GM12878 (cell line): ENCODE measurements around the gene KRT28. TPM values are rescaled to one million over a fixed set of nuclear protein-coding genes. Genes with fewer than 3 reads are reported as not detected.

Experiments used
- ATAC-seq: fragments of 200-7000 bp; cut with Tn5 transposase; 3 replicates; pipeline ENCODE4 v1.9.1; 2020; ENCODE audit warnings: mild to moderate bottlenecking, moderate library complexity
- Bru-seq: library from RNA; stranded (reverse); fragments of 400-500 nt; gene quantifications from one replicate; lab custom pipeline; 2021; lab: Mats Ljungman, UMichigan
- BruChase-seq, 2 experiments: library from RNA; stranded (reverse); fragments of 400-500 nt; gene quantifications; one replicate each; lab custom pipeline; 2021; lab: Mats Ljungman, UMichigan
- BruUV-seq: library from RNA; stranded (reverse); fragments of 400-500 nt; replicated peaks from 2 replicates; lab custom pipeline; 2021; lab: Mats Ljungman, UMichigan
- CTCF ChIA-PET: fragments of 300-600 bp; sonication (Branson Sonifier 250); formaldehyde crosslinking; extraction: SDS; loops from one replicate; lab custom pipeline; 2021; ENCODE audit warnings: inconsistent platforms; lab: Yijun Ruan, JAX
- POLR2A ChIA-PET: fragments of 350-600 bp; formaldehyde crosslinking; extraction: SDS; loops from one replicate; lab custom pipeline; 2021; ENCODE audit warnings: inconsistent platforms; lab: Charles Lee
- RAD21 ChIA-PET: fragments of 300-600 bp; sonication (Branson Sonifier 250); formaldehyde crosslinking; loops from one replicate; lab custom pipeline; 2023; ENCODE audit warnings: antibody characterized with exemption; ENCODE audit not compliant: unreplicated experiment; lab: Charles Lee
- SMC1A ChIA-PET: fragments of 300-600 bp; sonication (Branson Sonifier 250); formaldehyde crosslinking; loops from one replicate; lab custom pipeline; 2023; ENCODE audit not compliant: unreplicated experiment, uncharacterized antibody; lab: Charles Lee
- DNase-seq: peaks from one replicate; pipeline ENCODE4 v3.0.0-alpha.2; 2011; ENCODE audit warnings: low read depth, low spot score
- FAIRE-seq: peaks from 3 replicates; lab custom pipeline; 2011; peaks lifted over from hg19 to GRCh38; lab: Jason Lieb, UNC
- H2AFZ ChIP-seq: 2 replicates; pipeline ENCODE4 v1.6.0; 2011; ENCODE audit warnings: low read depth, low read length, control low read depth; ENCODE audit not compliant: control insufficient read depth
- H3K27ac ChIP-seq: 2 replicates; pipeline ENCODE4 v1.5.1; 2011; ENCODE audit warnings: control low read depth; ENCODE audit not compliant: control insufficient read depth, insufficient read depth
- H3K27me3 ChIP-seq, 2 experiments: replicated peaks in 1 of 2; 2 replicates each; pipeline versions ENCODE4 v1.6.0 to v1.6.1; 2011; ENCODE audit warnings: low read length in 1 of 2; ENCODE audit not compliant: control insufficient read depth in 2 of 2, insufficient read depth in 2 of 2
- H3K36me3 ChIP-seq, 2 experiments: 2 replicates each; pipeline ENCODE4 v1.5.1; 2011; ENCODE audit warnings: low read length in 1 of 2; ENCODE audit not compliant: control insufficient read depth in 2 of 2, insufficient read depth in 2 of 2
- H3K4me1 ChIP-seq: 2 replicates; pipeline ENCODE4 v1.6.1; 2011; ENCODE audit warnings: mild to moderate bottlenecking, low read length, moderate library complexity, mixed read lengths; ENCODE audit not compliant: control insufficient read depth, insufficient read depth
- H3K4me2 ChIP-seq: 2 replicates; pipeline ENCODE4 v1.6.0; 2011; ENCODE audit warnings: control low read depth; ENCODE audit not compliant: control insufficient read depth, insufficient read depth
- H3K4me3 ChIP-seq: fragments of 200-600 bp; sonication (generic); 2 replicates; pipeline ENCODE4 v1.5.1; 2016
- H3K79me2 ChIP-seq: 2 replicates; pipeline ENCODE4 v1.6.0; 2011; ENCODE audit warnings: low read length; ENCODE audit not compliant: control insufficient read depth, insufficient read depth
- H3K9ac ChIP-seq: 2 replicates; pipeline ENCODE4 v1.8.0; 2011; ENCODE audit warnings: low read length, control low read depth, mixed read lengths; ENCODE audit not compliant: control insufficient read depth, insufficient read depth
- H3K9me3 ChIP-seq: replicated peaks from 3 replicates; pipeline ENCODE4 v1.5.1; 2011; ENCODE audit warnings: mild to moderate bottlenecking, low read length; ENCODE audit not compliant: control insufficient read depth, insufficient read depth
- H4K20me1 ChIP-seq: 2 replicates; pipeline ENCODE4 v1.6.0; 2011; ENCODE audit not compliant: control insufficient read depth, insufficient read depth
- CEBPZ ChIP-seq: fragments of 150-350 bp; IDR thresholded peaks from 2 replicates; pipeline ENCODE4 v1.6.1; 2016; ENCODE audit warnings: low read depth, low read length
- E2F8 ChIP-seq: fragments of 450-650 bp; IDR thresholded peaks from 2 replicates; pipeline ENCODE4 v1.6.1; 2018; ENCODE audit warnings: mild to moderate bottlenecking, low read depth, moderate library complexity; ENCODE audit not compliant: partially characterized antibody
- NFYB ChIP-seq: IDR thresholded peaks from 2 replicates; pipeline ENCODE4 v1.6.1; 2011; ENCODE audit warnings: low read depth, mild to moderate bottlenecking, low read length, improper control_type of control experiment, moderate library complexity; ENCODE audit not compliant: insufficient read depth
- RUNX3 ChIP-seq: IDR thresholded peaks from 2 replicates; pipeline ENCODE4 v1.6.1; 2012; ENCODE audit warnings: low read length, inconsistent platforms
- TAF1 ChIP-seq: IDR thresholded peaks from 2 replicates; pipeline ENCODE4 v1.6.1; 2011; ENCODE audit warnings: mild to moderate bottlenecking, low read depth, low read length, borderline replicate concordance
- WGBS: methylation state at CpG from one replicate; pipeline ENCODE4 v1.1.6; 2016; ENCODE audit warnings: low lambda C conversion rate; ENCODE audit not compliant: insufficient replicate concordance, insufficient coverage; ENCODE audit errors: missing lambda C conversion rate; 5-methylcytosine and 5-hydroxymethylcytosine counted together
- in situ Hi-C: fragments of 300-500 bp; cut with MboI; formaldehyde crosslinking; loops from 9 replicates; pipeline ENCODE4 v1.14.3; 2018; ENCODE audit warnings: mixed read lengths
- intact Hi-C: fragments of 100-400 bp; cut with micrococcal nuclease; formaldehyde crosslinking; loops from one replicate; pipeline ENCODE4 v1.14.2; 2022; ENCODE audit not compliant: unreplicated experiment
- long read RNA-seq, 2 experiments: library from polyadenylated mRNA; unstranded; transcript quantifications; one replicate each; pipeline ENCODE4 v2.0.0, GENCODE V29; 2019 to 2020
- polyA minus RNA-seq, 3 experiments: library from RNA; depleted of rRNA, polyadenylated mRNA; stranded (reverse); fragments of >200 nt; gene quantifications; 2 replicates each; pipeline ENCODE4 v1.2.3, GENCODE V29; 2011
- polyA plus RNA-seq, 11 experiments: library from polyadenylated mRNA; depleted of rRNA in 4 of 11; unstranded in 6 of 11; stranded (reverse) in 5 of 11; fragments of >200 nt; fragmentation: Nextera tagmentation in 4 of 11; fragmentation: Illumina TruSeq in 1 of 11; extraction: Ambion mirVana in 4 of 11; extraction: Trizol in 1 of 11; gene quantifications; 1 replicate in 1 of 11; 2 replicates in 10 of 11; pipeline versions ENCODE4 v1.2.1 to v1.2.3, GENCODE V29; 2011 to 2016; ENCODE audit warnings: inconsistent platforms in 2 of 11, missing spikeins in 2 of 11, low read depth in 1 of 11
- total RNA-seq, 4 experiments: library from RNA; depleted of rRNA in 3 of 4; stranded (reverse); fragments of >200 nt in 3 of 4; fragmentation: Illumina TruSeq in 1 of 4; extraction: Trizol in 1 of 4; gene quantifications; 2 replicates each; pipeline versions ENCODE4 v1.2.1 to v1.2.3, GENCODE V29; 2013 to 2021

KRT28 gene
- not detected in 2 replicates for total RNA-seq (2013; cell fraction: nucleolus; rRNA removed)
- total RNA-seq (2014; rRNA removed), result not detected in 2 replicates
- not detected in 2 replicates for total RNA-seq (2014; rRNA removed; fragmentation: Illumina TruSeq; extraction: Trizol)
- not detected in 2 replicates for total RNA-seq (2021)
- not detected for polyA plus RNA-seq (2011; ENCODE audit: low read depth)
- polyA plus RNA-seq (2011; rRNA removed), result not detected in 2 replicates
- polyA plus RNA-seq (2011; cell fraction: cytosol; rRNA removed), result not detected in 2 replicates
- not detected in 2 replicates for polyA plus RNA-seq (2011; cell fraction: nucleus; rRNA removed)
- polyA plus RNA-seq (2012), result not detected in 2 replicates
- not detected in 2 replicates for polyA plus RNA-seq (2014; fragmentation: Illumina TruSeq; extraction: Trizol)
- not detected for polyA plus RNA-seq (2014; fragmentation: Nextera tagmentation; extraction: Ambion mirVana)
- not detected in 2 replicates for polyA plus RNA-seq (2014; rRNA removed)
- not detected for polyA plus RNA-seq (2016; fragmentation: Nextera tagmentation; extraction: Ambion mirVana)
- polyA minus RNA-seq (2011; rRNA and poly(A)+ RNA removed), result not detected in 2 replicates
- not detected in 2 replicates for polyA minus RNA-seq (2011; cell fraction: cytosol; rRNA and poly(A)+ RNA removed)
- polyA minus RNA-seq (2011; cell fraction: nucleus; rRNA and poly(A)+ RNA removed), result not detected in 2 replicates
- Bru-seq, nascent RNA, result not detected
- not detected for BruChase-seq, experiment 1, labeled RNA remaining after a 6-hour chase
- percentile 5 among the genes with signal in this experiment for BruChase-seq, experiment 2, labeled RNA remaining after a 2-hour chase
- long read RNA-seq, experiment 1, result 0 reads
- long read RNA-seq, experiment 2, result 0 reads

- Histone ChIP-seq H3K36me3 (no peaks in the 10 kb centered on the region), H3K27ac (no peak within 1 kb of the TSS)
- FAIRE-seq, result no peak
- CTCF ChIA-PET, result interaction anchor here (1.2 kb wide), 1 partner anchor 180 kb away, joined by 4 read pairs; no protein-coding TSS in a partner anchor
- intact Hi-C loops, result loop anchor here (5.0 to 10.0 kb wide), 4 partner anchors 57 to 862 kb away; no protein-coding TSS in a partner anchor
- WGBS, result 8% methylated on average over 3 of the region's 3 CpGs
- no peak for TF ChIP-seq CEBPZ
- no peak for TF ChIP-seq E2F8
- TF ChIP-seq RUNX3, result no peak
- no peak for TF ChIP-seq TAF1
- TF ChIP-seq NFYB, result no peak
- TF ChIP-seq, all 136 proteins: peak for 0
- RAD21 ChIA-PET, result interaction anchor here (1.0 kb wide), 1 partner anchor 175 kb away, joined by 3 read pairs; no protein-coding TSS in a partner anchor
- DNase-seq, result no peak
- in situ Hi-C loops, result loop anchor here (5.0 kb wide), 2 partner anchors 183 to 862 kb away; no protein-coding TSS in a partner anchor
- Histone ChIP-seq H3K4me3 (no peak within 1 kb of the TSS), H2AFZ (no peak within 1 kb of the TSS), H3K4me2 (no peak within 1 kb of the TSS), H3K79me2 (no peaks in the 10 kb centered on the region), H3K9me3 (no peaks in the 10 kb centered on the region), H3K9ac (no peak within 1 kb of the TSS), H3K27me3 (peaks cover 2 to 16% of the 10 kb centered on the region in 2 experiments; a peak in 2 of 4 replicates), H4K20me1 (no peaks in the 10 kb centered on the region), H3K4me1 (no peaks in the 10 kb centered on the region)
- no peak for ATAC-seq
- SMC1A ChIA-PET, result no interaction called here
- no TSS peak for BruUV-seq
- POLR2A ChIA-PET, result no interaction called here
Measured at GRCh38 chr17:40799859-40800258, at the start of gene KRT28. KRT28 (minus strand) TSS chr17:40799959; CDS start chr17:40799893, 66 bp downstream.
